Heart right ventricle (tissue), 16 donors: ENCODE measurements around the gene ABCA7. TPM values are rescaled to one million over a fixed set of nuclear protein-coding genes. Genes with fewer than 3 reads are reported as not detected.

ENCODE experiments used
- ATAC-seq, 8 donors: fragments of 200-7000 bp; cut with Tn5 transposase; one replicate each; pipeline ENCODE4 v1.9.1; 2020; ENCODE audit warnings: mild to moderate bottlenecking in 8 of 8, moderate library complexity in 8 of 8, moderate number of reproducible peaks in 1 of 8
- DNase-seq, 2 donors: peaks; one replicate each; pipeline ENCODE4 v3.0.0-alpha.2; 2020
- H3K27ac ChIP-seq, 10 donors: fragments of 200-600 bp; sonication (generic) in 2 of 10; one replicate each; pipeline versions ENCODE4 v1.5.0 to v1.8.0; 2020 to 2022; ENCODE audit warnings: mild to moderate bottlenecking in 3 of 10
- H3K27me3 ChIP-seq, 7 donors: fragments of 200-600 bp; one replicate each; pipeline ENCODE4 v1.8.0; 2021 to 2022; ENCODE audit warnings: mild to moderate bottlenecking in 2 of 7
- H3K36me3 ChIP-seq, 9 donors: fragments of 200-600 bp; sonication (generic) in 1 of 9; one replicate each; pipeline versions ENCODE4 v1.5.0 to v1.8.0; 2020 to 2022; ENCODE audit warnings: mild to moderate bottlenecking in 2 of 9
- H3K4me1 ChIP-seq, 9 donors: fragments of 200-600 bp; sonication (generic) in 1 of 9; one replicate each; pipeline versions ENCODE4 v1.5.0 to v1.8.0; 2020 to 2022; ENCODE audit warnings: mild to moderate bottlenecking in 4 of 9
- H3K4me3 ChIP-seq, 10 donors: fragments of 200-600 bp; sonication (generic) in 2 of 10; one replicate each; pipeline versions ENCODE4 v1.5.0 to v1.8.0; 2020 to 2022; ENCODE audit warnings: mild to moderate bottlenecking in 7 of 10, moderate library complexity in 2 of 10
- H3K9me3 ChIP-seq, 11 donors: fragments of 200-600 bp in 10 of 11; sonication (generic) in 2 of 11; one replicate each; pipeline versions ENCODE4 v1.5.0 to v1.8.0; 2013 to 2022; ENCODE audit warnings: mild to moderate bottlenecking in 2 of 11, control low read depth in 1 of 11, moderate library complexity in 1 of 11
- CTCF ChIP-seq, 9 donors: fragments of 200-600 bp; sonication (generic) in 2 of 9; IDR thresholded peaks; one replicate each; pipeline versions ENCODE4 v1.5.0 to v1.8.0; 2021 to 2022; ENCODE audit warnings: antibody characterized with exemption in 9 of 9, mild to moderate bottlenecking in 5 of 9, moderate library complexity in 1 of 9
- WGBS, 2 donors: extraction: QIAGEN DNeasy Blood & Tissue Kit; methylation state at CpG; one replicate each; pipeline ENCODE4 v1.1.7; 2013; ENCODE audit warnings: inconsistent platforms in 1 of 2; 5-methylcytosine and 5-hydroxymethylcytosine counted together
- intact Hi-C, 10 donors: fragments of 100-400 bp; cut with DNase I; formaldehyde crosslinking; loops; one replicate each; pipeline versions ENCODE4 v1.11.1 to v1.14.2; 2022
- polyA plus RNA-seq, 2 donors: library from polyadenylated mRNA; stranded (reverse); fragments of 200-250 nt; gene quantifications; one replicate each; pipeline ENCODE4 v1.2.3, GENCODE V29; 2013
- total RNA-seq, 10 donors: library from RNA; stranded (reverse); fragmentation: NEBNext Ultra II Directional in 3 of 10; extraction: Animal tissue kit (Norgen Biotek cat#: 25700) in 3 of 10; gene quantifications; one replicate each; pipeline versions ENCODE4 v1.2.1 to v1.2.4, GENCODE V29; 2021 to 2023
- donor health status: Arrhythmogenic right ventricular cardiomyopathy.
- donor health status: ischemic (EF 13 %, LVEDD 7.1; RV severe dilation, severe dysfunction).
- donor health status: healthy with polysubstance abuse.
- donor health status: DM: no; HTN: yes; CAD: no.
- donor health status: DM: no; HTN: no; CAD: no.
- donor health status: ischemic (EF 25% LVEDD 6.9; RV normal size, moderate dysfunction).
- donor health status: ischemic (EF 25% LVEDD 5.7; RV mildly dilated, moderate dysfunction).
- donor health status: healthy.
- donor health status: DM: yes; HTN: yes; CAD: no.
- donor health status: Ischemic cardiomyopathy.
- donor health status: ischemic (EF 35%, LVEDD 5.7; RV mildly dilated, moderate dysfunction).
- donor health status: nonischemic (EF 11% LVEDD 7.7; RV severe dilation, severe dysfunction).
- donor health status: DM: yes; HTN: yes; CAD: no.
- donor health status: PGD.
- donor health status: ischemic (EF 29% LVEDD 5.4; RV normal size, mild dysfunction).
- donor health status: nonischemic (EF 23%, LVEDD 6.1; RV moderate dilation, normal function).

The ABCA7 gene
- total and polyA plus RNA-seq, 12 donors, result 2.7 to 23.4 (median 5.6) TPM

GRCh38 chr19:1054102-1055027 is 14.5 kb downstream of the ABCA7 start:
- Histone ChIP-seq H3K4me3 (no peak overlapping the region), H3K27ac (no peak overlapping the region), H3K27me3 (no peaks in the 10 kb centered on the region), H3K36me3 (peaks cover 0 to 36% (median 0%) of the 10 kb centered on the region in 9 donors), H3K9me3 (peaks cover 0 to 51% (median 32%) of the 10 kb centered on the region in 11 donors), H3K4me1 (no peaks in the 10 kb centered on the region)
- DNase-seq, result no peak
- no peak for ATAC-seq
- intact Hi-C loops, result no loop called here
- TF ChIP-seq CTCF (IDR thresholded peaks at IDR 0.05), result no peak
- 92 to 93% methylated on average over 27 to 28 of the region's 28 CpGs for WGBS, 2 donors

- intact Hi-C loops, result no loop called here
- TF ChIP-seq CTCF (IDR thresholded peaks at IDR 0.05), result no peak
- no peak for DNase-seq
- H3K36me3 ChIP-seq, result peaks cover 0 to 39% (median 0%) of the 10 kb centered on the region in 9 donors
- 96 to 99% methylated on average over 14 of the region's 14 CpGs for WGBS, 2 donors
- no peaks in the 10 kb centered on the region for H3K4me1 ChIP-seq
- H3K4me3 ChIP-seq, result no peak overlapping the region
- H3K9me3 ChIP-seq, result peaks cover 0 to 57% (median 34%) of the 10 kb centered on the region in 11 donors
- H3K27me3 ChIP-seq, result no peaks in the 10 kb centered on the region
- no peak overlapping the region for H3K27ac ChIP-seq
- ATAC-seq, result no peak
Measured at GRCh38 chr19:1055028-1055425, 15.1 kb downstream of the ABCA7 start.

GRCh38 chr19:1055886-1056620 is 16.1 kb downstream of the ABCA7 start:
- 96 to 97% methylated on average over 20 of the region's 20 CpGs for WGBS, 2 donors
- H3K27me3 ChIP-seq, result no peaks in the 10 kb centered on the region
- ATAC-seq (peak in 1 of 8 donors; percentile 21), DNase-seq (no peak)
- intact Hi-C loops, result no loop called here
- TF ChIP-seq CTCF (IDR thresholded peaks at IDR 0.05), result no peak
- no peak overlapping the region for H3K27ac ChIP-seq
- no peak overlapping the region for H3K4me3 ChIP-seq
- peaks cover 0 to 39% (median 0%) of the 10 kb centered on the region in 9 donors for H3K36me3 ChIP-seq
- no peaks in the 10 kb centered on the region for H3K4me1 ChIP-seq
- peaks cover 0 to 65% (median 34%) of the 10 kb centered on the region in 11 donors for H3K9me3 ChIP-seq

- Histone ChIP-seq H3K36me3 (peaks cover 0 to 39% (median 0%) of the 10 kb centered on the region in 9 donors), H3K4me3 (no peak overlapping the region), H3K27me3 (no peaks in the 10 kb centered on the region), H3K9me3 (peaks cover 0 to 65% (median 34%) of the 10 kb centered on the region in 11 donors), H3K4me1 (no peaks in the 10 kb centered on the region), H3K27ac (no peak overlapping the region)
- DNase-seq (no peak), ATAC-seq (peak in 1 of 8 donors; percentile 33)
- peak in 2 of 9 donors; percentile 5 to 39 for TF ChIP-seq CTCF (IDR thresholded peaks at IDR 0.05)
- 42 to 54% methylated on average over 3 of the region's 3 CpGs for WGBS, 2 donors
- intact Hi-C loops, result no loop called here
Measured at GRCh38 chr19:1057176-1057855, 17.4 kb downstream of the ABCA7 start.
